Smooth muscle cell (in vitro differentiated cells): Measurements from ENCODE around the gene MXI1. TPM values are rescaled to one million over a fixed set of nuclear protein-coding genes. Genes with fewer than 3 reads are reported as not detected.

Experiments
- DNase-seq: peaks from one replicate; lab custom pipeline; 2025; ENCODE audit not compliant: unreplicated experiment; lab: John Stamatoyannopoulos, UW
- H2AFZ ChIP-seq: fragments of 200-600 bp; sonication (generic); 2 replicates; pipeline ENCODE4 v1.6.0; 2016; ENCODE audit warnings: antibody characterized with exemption, low read depth, mild to moderate bottlenecking
- H3F3A ChIP-seq: fragments of 200-600 bp; sonication (generic); 2 replicates; pipeline ENCODE4 v1.6.0; 2017; ENCODE audit warnings: antibody characterized with exemption, low read depth
- H3K27ac ChIP-seq: fragments of 200-600 bp; sonication (generic); 2 replicates; pipeline ENCODE4 v1.5.1; 2016; ENCODE audit warnings: low read depth, mild to moderate bottlenecking
- H3K27me3 ChIP-seq: fragments of 200-600 bp; sonication (generic); 2 replicates; pipeline ENCODE4 v1.6.1; 2016; ENCODE audit warnings: low read depth, mild to moderate bottlenecking
- H3K36me3 ChIP-seq: fragments of 200-600 bp; sonication (generic); 2 replicates; pipeline ENCODE4 v1.5.1; 2016; ENCODE audit warnings: low read depth
- H3K4me1 ChIP-seq: fragments of 200-600 bp; sonication (generic); 2 replicates; pipeline ENCODE4 v1.5.1; 2016; ENCODE audit warnings: low read depth
- H3K4me2 ChIP-seq: fragments of 200-600 bp; sonication (generic); 2 replicates; pipeline ENCODE4 v1.6.0; 2016; ENCODE audit warnings: mild to moderate bottlenecking
- H3K4me3 ChIP-seq: fragments of 200-600 bp; sonication (generic); 2 replicates; pipeline ENCODE4 v1.5.1; 2016; ENCODE audit warnings: mild to moderate bottlenecking
- H3K79me2 ChIP-seq: fragments of 200-600 bp; sonication (generic); 2 replicates; pipeline ENCODE4 v1.6.0; 2016; ENCODE audit warnings: low read depth, mild to moderate bottlenecking
- H3K9ac ChIP-seq: fragments of 200-600 bp; sonication (generic); 2 replicates; pipeline ENCODE4 v1.6.0; 2016; ENCODE audit warnings: low read depth
- H3K9me3 ChIP-seq: fragments of 200-600 bp; sonication (generic); replicated peaks from 2 replicates; pipeline ENCODE4 v1.5.1; 2016; ENCODE audit warnings: low read depth
- H4K20me1 ChIP-seq: fragments of 200-600 bp; sonication (generic); 2 replicates; pipeline ENCODE4 v1.6.0; 2016; ENCODE audit warnings: low read depth
- WGBS: methylation state at CpG from one replicate; pipeline ENCODE4 v1.1.7; 2016; ENCODE audit warnings: low lambda C conversion rate; 5-methylcytosine and 5-hydroxymethylcytosine counted together
- polyA plus RNA-seq: library from polyadenylated mRNA; unstranded; fragments of >200 nt; fragmentation: Nextera tagmentation; extraction: Ambion mirVana; gene quantifications from 2 replicates; pipeline ENCODE4 v1.2.1, GENCODE V29; 2016
- total RNA-seq: library from RNA; depleted of rRNA; stranded (reverse); fragments of >200 nt; gene quantifications from 2 replicates; pipeline ENCODE4 v1.2.3, GENCODE V29; 2014
- TF ChIP-seq, protein P1 (sequence below): fragments of 200-600 bp; sonication (generic); IDR thresholded peaks from 2 replicates; pipeline ENCODE4 v1.5.1; 2017; ENCODE audit warnings: borderline replicate concordance, mild to moderate bottlenecking, antibody characterized with exemption; ENCODE audit not compliant: insufficient read depth, poor library complexity, severe bottlenecking

MXI1 gene
- total and polyA plus RNA-seq, 2 experiments from 2014 or later: 35.9 to 52.3 TPM

DNA sequence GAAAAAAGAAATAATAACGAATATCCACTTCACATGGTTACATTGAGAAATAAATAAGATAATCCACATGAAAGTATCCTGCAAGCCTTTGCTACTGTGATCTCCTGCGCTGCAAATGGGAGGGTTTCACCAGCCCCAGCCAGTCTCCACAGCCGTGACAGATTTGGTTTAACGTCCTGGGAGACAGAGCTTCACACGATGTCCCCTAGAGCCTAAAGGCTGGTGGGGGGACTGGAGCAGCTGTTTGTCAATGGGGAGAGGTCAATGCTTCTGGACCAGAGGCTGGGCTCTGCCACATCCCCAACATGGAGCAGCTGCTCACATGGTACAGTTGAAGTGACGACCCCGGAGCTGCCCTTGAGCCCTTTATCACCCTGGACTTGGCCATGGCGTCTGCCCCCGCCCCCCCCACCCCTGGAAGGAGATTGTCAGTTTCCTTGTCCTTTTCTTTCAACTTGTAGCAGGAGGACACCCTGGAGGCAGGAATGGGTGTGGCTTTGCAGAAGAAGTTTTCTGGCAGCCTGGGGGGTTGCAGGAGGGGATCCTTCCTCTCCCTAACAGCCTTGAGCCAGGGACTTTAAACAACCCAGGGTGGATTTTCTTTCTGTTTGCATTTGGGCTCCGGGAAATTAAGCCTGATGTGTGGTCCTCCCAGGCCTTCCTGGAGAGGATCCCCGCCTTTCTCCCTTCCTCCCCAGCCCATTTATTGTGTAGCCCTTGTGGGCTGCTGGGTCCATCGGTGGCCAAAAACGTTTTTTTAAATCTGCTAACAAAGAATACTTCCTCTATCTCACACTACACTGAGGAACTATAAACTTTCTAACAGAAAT, 37.0 kb upstream of the MXI1 start:
- 9% methylated on average over 13 of the region's 13 CpGs for WGBS

DNA sequence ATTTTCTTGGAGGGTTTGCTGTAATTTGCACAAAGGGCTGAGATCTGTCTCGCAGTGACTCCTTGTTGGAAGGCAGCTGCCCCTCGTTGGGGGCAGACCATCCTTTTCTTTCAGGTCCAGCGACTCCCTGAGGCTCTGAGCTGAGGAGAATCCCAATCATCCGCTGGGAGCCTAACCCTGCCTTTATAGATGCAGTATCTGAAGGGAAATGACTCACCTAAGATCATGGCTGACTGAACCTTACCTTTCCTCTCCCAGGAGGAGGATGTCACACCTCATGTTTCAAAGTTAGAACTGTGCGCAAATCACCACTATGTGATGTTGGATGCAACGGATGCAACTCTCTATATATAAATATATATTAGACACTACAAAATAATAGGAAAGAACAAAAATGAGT, 36.4 kb upstream of the MXI1 start:
- no peak overlapping the region for H3K4me2 ChIP-seq
- no peak overlapping the region for H3K27ac ChIP-seq
- H3K36me3 ChIP-seq: no peaks in the 10 kb centered on the region
- WGBS: 33% methylated on average over 6 of the region's 6 CpGs
- H3K79me2 ChIP-seq: no peaks in the 10 kb centered on the region
- H3K9ac ChIP-seq: no peak overlapping the region
- peaks cover 58% of the 10 kb centered on the region for H3K27me3 ChIP-seq
- H3K4me1 ChIP-seq: peaks cover 5% of the 10 kb centered on the region
- H3F3A ChIP-seq: no peaks in the 10 kb centered on the region
- H2AFZ ChIP-seq: no peak overlapping the region
- no peaks in the 10 kb centered on the region for H4K20me1 ChIP-seq
- no peaks in the 10 kb centered on the region for H3K9me3 ChIP-seq
- no peak for DNase-seq
- TF ChIP-seq, protein P1, sequence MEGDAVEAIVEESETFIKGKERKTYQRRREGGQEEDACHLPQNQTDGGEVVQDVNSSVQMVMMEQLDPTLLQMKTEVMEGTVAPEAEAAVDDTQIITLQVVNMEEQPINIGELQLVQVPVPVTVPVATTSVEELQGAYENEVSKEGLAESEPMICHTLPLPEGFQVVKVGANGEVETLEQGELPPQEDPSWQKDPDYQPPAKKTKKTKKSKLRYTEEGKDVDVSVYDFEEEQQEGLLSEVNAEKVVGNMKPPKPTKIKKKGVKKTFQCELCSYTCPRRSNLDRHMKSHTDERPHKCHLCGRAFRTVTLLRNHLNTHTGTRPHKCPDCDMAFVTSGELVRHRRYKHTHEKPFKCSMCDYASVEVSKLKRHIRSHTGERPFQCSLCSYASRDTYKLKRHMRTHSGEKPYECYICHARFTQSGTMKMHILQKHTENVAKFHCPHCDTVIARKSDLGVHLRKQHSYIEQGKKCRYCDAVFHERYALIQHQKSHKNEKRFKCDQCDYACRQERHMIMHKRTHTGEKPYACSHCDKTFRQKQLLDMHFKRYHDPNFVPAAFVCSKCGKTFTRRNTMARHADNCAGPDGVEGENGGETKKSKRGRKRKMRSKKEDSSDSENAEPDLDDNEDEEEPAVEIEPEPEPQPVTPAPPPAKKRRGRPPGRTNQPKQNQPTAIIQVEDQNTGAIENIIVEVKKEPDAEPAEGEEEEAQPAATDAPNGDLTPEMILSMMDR: no peak
- no peak overlapping the region for H3K4me3 ChIP-seq

More for the DNA sequence above, 37.0 kb upstream of the MXI1 start:
- TF ChIP-seq, protein P1: no peak
- no peaks in the 10 kb centered on the region for H3K79me2 ChIP-seq
- no peaks in the 10 kb centered on the region for H3K36me3 ChIP-seq
- H2AFZ ChIP-seq: no peak overlapping the region
- H3K4me2 ChIP-seq: no peak overlapping the region
- no peaks in the 10 kb centered on the region for H3F3A ChIP-seq
- DNase-seq: no peak
- no peak overlapping the region for H3K4me3 ChIP-seq
- no peak overlapping the region for H3K9ac ChIP-seq
- H3K9me3 ChIP-seq: no peaks in the 10 kb centered on the region
- H4K20me1 ChIP-seq: no peaks in the 10 kb centered on the region
- H3K27me3 ChIP-seq: peaks cover 58% of the 10 kb centered on the region
- H3K27ac ChIP-seq: no peak overlapping the region
- H3K4me1 ChIP-seq: peaks cover 5% of the 10 kb centered on the region

DNA sequence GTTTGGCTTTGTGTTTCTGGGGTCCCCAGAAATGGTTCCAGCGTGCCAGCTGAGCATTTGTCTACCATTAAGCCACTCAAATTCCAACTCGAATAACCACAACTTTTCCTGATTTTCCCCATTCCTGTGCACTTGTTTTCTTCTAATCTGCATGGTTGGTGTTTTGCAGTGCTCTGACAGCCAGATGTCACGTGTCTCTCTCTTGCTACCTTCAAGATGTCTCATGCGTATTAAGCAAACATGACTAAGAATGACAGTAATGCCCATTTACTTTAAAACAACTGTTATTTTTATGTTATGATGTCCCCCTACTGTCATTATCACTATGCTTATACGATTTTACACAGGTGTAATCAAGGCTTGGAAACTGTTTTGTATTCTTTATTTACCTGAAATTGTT, 35.2 kb upstream of the MXI1 start:
- H3K9me3 ChIP-seq: no peaks in the 10 kb centered on the region
- no peaks in the 10 kb centered on the region for H3F3A ChIP-seq
- H3K27me3 ChIP-seq: peaks cover 53% of the 10 kb centered on the region
- no peaks in the 10 kb centered on the region for H4K20me1 ChIP-seq
- H3K27ac ChIP-seq: no peak overlapping the region
- no peaks in the 10 kb centered on the region for H3K79me2 ChIP-seq
- H3K36me3 ChIP-seq: no peaks in the 10 kb centered on the region
- peaks cover 5% of the 10 kb centered on the region for H3K4me1 ChIP-seq
- TF ChIP-seq, protein P1: no peak
- H3K4me3 ChIP-seq: no peak overlapping the region
- DNase-seq: no peak
- WGBS: 76% methylated on average over 5 of the region's 5 CpGs
- no peak overlapping the region for H3K9ac ChIP-seq
- no peak overlapping the region for H2AFZ ChIP-seq
- no peak overlapping the region for H3K4me2 ChIP-seq

DNA sequence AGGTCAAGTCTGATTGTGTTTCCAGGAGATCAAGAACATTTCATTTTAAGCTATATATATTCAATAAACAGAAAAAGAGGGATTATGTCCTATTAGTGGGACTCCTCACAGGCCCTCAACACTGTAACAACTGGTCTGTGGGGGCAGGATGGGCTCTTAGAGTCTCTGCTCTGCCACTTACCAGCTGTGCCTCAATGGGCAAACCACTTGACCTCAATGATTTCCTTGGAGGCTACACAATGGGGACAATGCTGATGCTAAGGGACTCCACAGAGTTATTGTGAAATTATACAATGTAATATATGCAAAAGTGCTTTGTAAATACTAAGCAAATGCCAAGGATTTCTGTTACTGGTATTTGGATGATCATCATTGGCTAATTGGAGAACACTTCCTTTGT, 33.2 kb upstream of the MXI1 start:
- no peaks in the 10 kb centered on the region for H3K36me3 ChIP-seq
- TF ChIP-seq, protein P1: no peak

More for the DNA sequence above, 33.2 kb upstream of the MXI1 start:
- no peak overlapping the region for H3K9ac ChIP-seq
- no peaks in the 10 kb centered on the region for H3K79me2 ChIP-seq
- no peaks in the 10 kb centered on the region for H3F3A ChIP-seq
- H3K27me3 ChIP-seq: peaks cover 33% of the 10 kb centered on the region
- no peak overlapping the region for H3K4me2 ChIP-seq
- no peaks in the 10 kb centered on the region for H4K20me1 ChIP-seq
- H3K4me1 ChIP-seq: peaks cover 5% of the 10 kb centered on the region
- DNase-seq: no peak
- H3K9me3 ChIP-seq: no peaks in the 10 kb centered on the region
- no peak overlapping the region for H2AFZ ChIP-seq
- H3K4me3 ChIP-seq: no peak overlapping the region
- H3K27ac ChIP-seq: no peak overlapping the region
